Measurements from ENCODE around the gene TBC1D10A. TPM values are rescaled to one million over a fixed set of nuclear protein-coding genes. Genes with fewer than 3 reads are reported as not detected.

Gene TBC1D10A
- total RNA-seq, 2 experiments from 2014 or later = 20.5 to 21.1 TPM

DNA sequence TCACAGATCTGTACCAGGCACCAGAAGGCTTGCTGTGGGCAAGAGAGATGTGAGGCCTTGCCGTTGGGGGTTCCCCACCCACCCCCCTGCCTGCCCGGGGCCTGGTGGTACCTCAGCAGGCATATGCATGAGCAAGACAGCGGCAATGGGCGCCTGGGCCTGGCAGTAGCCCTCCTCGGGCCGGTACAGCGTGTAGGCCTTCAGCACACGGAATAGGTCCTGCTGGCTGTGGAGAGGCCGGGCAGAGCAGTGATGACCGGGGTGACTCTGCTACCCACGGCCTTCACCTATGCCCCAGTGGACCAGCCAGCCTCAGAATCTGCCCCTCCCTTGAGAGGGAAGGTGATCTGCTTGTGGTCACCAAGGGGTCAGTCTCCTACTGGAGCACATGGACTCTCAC lies 31.9 kb downstream of the TBC1D10A start:
- DNase-seq (no peak), ATAC-seq (no peak)
- TF ChIP-seq, protein P1, sequence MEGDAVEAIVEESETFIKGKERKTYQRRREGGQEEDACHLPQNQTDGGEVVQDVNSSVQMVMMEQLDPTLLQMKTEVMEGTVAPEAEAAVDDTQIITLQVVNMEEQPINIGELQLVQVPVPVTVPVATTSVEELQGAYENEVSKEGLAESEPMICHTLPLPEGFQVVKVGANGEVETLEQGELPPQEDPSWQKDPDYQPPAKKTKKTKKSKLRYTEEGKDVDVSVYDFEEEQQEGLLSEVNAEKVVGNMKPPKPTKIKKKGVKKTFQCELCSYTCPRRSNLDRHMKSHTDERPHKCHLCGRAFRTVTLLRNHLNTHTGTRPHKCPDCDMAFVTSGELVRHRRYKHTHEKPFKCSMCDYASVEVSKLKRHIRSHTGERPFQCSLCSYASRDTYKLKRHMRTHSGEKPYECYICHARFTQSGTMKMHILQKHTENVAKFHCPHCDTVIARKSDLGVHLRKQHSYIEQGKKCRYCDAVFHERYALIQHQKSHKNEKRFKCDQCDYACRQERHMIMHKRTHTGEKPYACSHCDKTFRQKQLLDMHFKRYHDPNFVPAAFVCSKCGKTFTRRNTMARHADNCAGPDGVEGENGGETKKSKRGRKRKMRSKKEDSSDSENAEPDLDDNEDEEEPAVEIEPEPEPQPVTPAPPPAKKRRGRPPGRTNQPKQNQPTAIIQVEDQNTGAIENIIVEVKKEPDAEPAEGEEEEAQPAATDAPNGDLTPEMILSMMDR (IDR thresholded peaks at IDR 0.05) = no peak
- H3K4me3 Mint-ChIP-seq = no peak overlapping the region
- H3K4me1 Mint-ChIP-seq (ENCODE audit: low read depth) = peaks cover 51% of the 10 kb centered on the region
- CTCF ChIA-PET = interaction anchor here (1.9 to 19.3 kb wide), 2 partner anchors 31 to 95 kb away, joined by 5 to 472 read pairs; partner anchors contain the start of genes RNF215 and SEC14L2
- intact Hi-C loops (cut with micrococcal nuclease) = no loop called here
- H3K27me3 Mint-ChIP-seq = no peaks in the 10 kb centered on the region
- no peaks in the 10 kb centered on the region for H3K36me3 Mint-ChIP-seq (ENCODE audit: low read depth)
- no peak overlapping the region for H3K27ac Mint-ChIP-seq
- H3K9me3 Mint-ChIP-seq = no peaks in the 10 kb centered on the region
- POLR2A ChIA-PET = interaction anchor here (0.8 to 1.8 kb wide), 3 partner anchors 20 to 54 kb away, joined by 4 read pairs; no protein-coding TSS in a partner anchor

DNA sequence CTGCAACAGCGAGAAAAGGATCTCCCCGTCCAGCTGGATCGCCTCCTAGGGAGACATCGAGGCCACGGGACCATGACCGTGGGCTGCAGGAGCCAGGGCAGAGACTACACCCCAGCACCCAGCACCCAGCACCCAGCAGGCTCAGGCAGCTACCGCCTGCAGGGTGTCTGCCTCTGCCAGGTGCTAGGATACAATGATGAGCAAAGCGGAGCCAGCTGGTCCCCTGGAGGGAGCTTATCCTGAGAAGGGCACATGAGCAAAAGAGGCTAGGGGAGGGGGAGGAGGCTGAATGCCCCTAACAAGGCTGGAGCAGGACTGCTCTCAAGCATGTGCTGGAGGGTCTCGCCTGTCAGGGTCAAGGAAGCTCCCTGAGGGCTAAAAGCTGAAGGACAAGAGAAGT lies 32.7 kb downstream of the TBC1D10A start:
- no peaks in the 10 kb centered on the region for H3K27me3 Mint-ChIP-seq
- TF ChIP-seq, protein P1 (IDR thresholded peaks at IDR 0.05) = no peak
- peaks cover 49% of the 10 kb centered on the region for H3K4me1 Mint-ChIP-seq (ENCODE audit: low read depth)
- CTCF ChIA-PET = interaction anchor here (19.3 kb wide), 1 partner anchor 96 kb away, joined by 472 read pairs; the partner anchor contains the start of genes RNF215 and SEC14L2
- no peaks in the 10 kb centered on the region for H3K36me3 Mint-ChIP-seq (ENCODE audit: low read depth)
- H3K9me3 Mint-ChIP-seq = no peaks in the 10 kb centered on the region
- no peak overlapping the region for H3K4me3 Mint-ChIP-seq
- ATAC-seq (no peak), DNase-seq (no peak)
- POLR2A ChIA-PET = interaction anchor here (0.7 to 0.9 kb wide), 3 partner anchors 9 to 15 kb away, joined by 3 to 5 read pairs (median 3); no protein-coding TSS in a partner anchor
- intact Hi-C loops (cut with micrococcal nuclease) = no loop called here
- peak overlapping the region; percentile 3 for H3K27ac Mint-ChIP-seq

DNA sequence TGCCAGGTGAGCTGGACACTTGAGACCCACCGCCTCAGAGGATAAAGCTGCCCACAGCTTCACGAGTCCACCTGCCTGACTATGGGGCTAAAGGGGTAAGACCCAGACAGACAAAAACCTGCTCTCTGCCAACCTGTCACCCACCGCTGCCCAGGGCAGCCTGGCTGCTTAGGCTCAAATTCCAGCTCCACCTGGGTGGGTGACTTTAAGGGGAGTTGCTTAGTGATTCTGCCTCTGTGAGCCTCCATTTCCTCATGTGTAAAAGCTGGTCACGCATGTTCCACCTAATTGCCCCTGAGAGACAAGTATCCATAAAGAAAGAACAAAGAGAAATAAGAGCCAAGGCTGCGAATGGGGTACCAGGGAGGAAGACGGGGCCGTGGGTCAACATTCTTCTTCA lies 33.7 kb downstream of the TBC1D10A start:
- intact Hi-C loops (cut with micrococcal nuclease) = no loop called here
- H3K9me3 Mint-ChIP-seq = no peaks in the 10 kb centered on the region
- peak overlapping the region; percentile 13 for H3K27ac Mint-ChIP-seq
- CTCF ChIA-PET = interaction anchor here (1.2 to 19.3 kb wide), 3 partner anchors 33 to 97 kb away, joined by 3 to 472 read pairs (median 98); partner anchors contain the start of genes RNF215, SEC14L2 and TBC1D10A
- POLR2A ChIA-PET = interaction anchor here (0.5 to 1.3 kb wide), 3 partner anchors 20 to 56 kb away, joined by 3 to 5 read pairs (median 3); no protein-coding TSS in a partner anchor
- no peaks in the 10 kb centered on the region for H3K36me3 Mint-ChIP-seq (ENCODE audit: low read depth)
- H3K27me3 Mint-ChIP-seq = no peaks in the 10 kb centered on the region
- no peak for DNase-seq
- peaks cover 44% of the 10 kb centered on the region for H3K4me1 Mint-ChIP-seq (ENCODE audit: low read depth)
- no peak for ATAC-seq
- H3K4me3 Mint-ChIP-seq = no peak overlapping the region
- TF ChIP-seq, protein P1 (IDR thresholded peaks at IDR 0.05) = no peak

GRCh38 chr22:30292069-30292970 lies 34.4 kb downstream of the TBC1D10A start:
- ChIA-PET POLR2A (interaction anchor here (0.5 to 3.1 kb wide), 9 partner anchors 10 to 72 kb away, joined by 3 to 22 read pairs (median 4); partner anchors contain the start of gene TBC1D10A), CTCF (interaction anchor here (0.8 to 19.3 kb wide), 5 partner anchors 14 to 97 kb away, joined by 3 to 472 read pairs (median 81); partner anchors contain the start of genes RNF215, SEC14L2 and TBC1D10A)
- Mint-ChIP-seq H3K27ac (no peak overlapping the region), H3K27me3 (no peaks in the 10 kb centered on the region), H3K36me3 (ENCODE audit: low read depth) (no peaks in the 10 kb centered on the region), H3K9me3 (no peaks in the 10 kb centered on the region), H3K4me3 (no peak overlapping the region), H3K4me1 (ENCODE audit: low read depth) (peaks cover 40% of the 10 kb centered on the region)
- TF ChIP-seq, protein P1 (IDR thresholded peaks at IDR 0.05) = no peak
- ATAC-seq (no peak), DNase-seq (no peak)
- intact Hi-C loops (cut with micrococcal nuclease) = no loop called here
